Spinal cord (tissue), 10 donors: ENCODE results near the gene IRF3. TPM values are rescaled to one million over a fixed set of nuclear protein-coding genes. Genes with fewer than 3 reads are reported as not detected.

Source experiments
- DNase-seq, 6 donors: peaks; one replicate each; pipeline versions ENCODE4 v3.0.0 to v3.0.0-alpha.2; 2013 to 2015; ENCODE audit warnings: low spot score in 6 of 6, low read depth in 4 of 6
- H3K27ac ChIP-seq: one replicate; pipeline ENCODE4 v1.5.1; 2013; ENCODE audit warnings: low read depth, low read length, control low read depth
- H3K27me3 ChIP-seq: one replicate; pipeline ENCODE4 v1.6.1; 2013; ENCODE audit warnings: low read length; ENCODE audit not compliant: control insufficient read depth, insufficient read depth
- H3K36me3 ChIP-seq: one replicate; pipeline ENCODE4 v1.6.1; 2013; ENCODE audit warnings: low read length; ENCODE audit not compliant: control insufficient read depth, insufficient read depth
- H3K4me1 ChIP-seq: one replicate; pipeline ENCODE4 v1.6.1; 2013; ENCODE audit warnings: low read length; ENCODE audit not compliant: control insufficient read depth, insufficient read depth
- H3K4me3 ChIP-seq: one replicate; pipeline ENCODE4 v1.5.1; 2013; ENCODE audit warnings: low read depth, low read length, control low read depth
- H3K9me3 ChIP-seq: one replicate; pipeline ENCODE4 v1.6.1; 2013; ENCODE audit warnings: low read length; ENCODE audit not compliant: control insufficient read depth, insufficient read depth
- WGBS: methylation state at CpG from one replicate; pipeline ENCODE4 v1.1.5; 2013; ENCODE audit warnings: missing lambda C conversion rate; ENCODE audit not compliant: insufficient coverage; 5-methylcytosine and 5-hydroxymethylcytosine counted together
- polyA plus RNA-seq, 2 donors: library from polyadenylated mRNA; unstranded; fragments of 120-200 nt; gene quantifications; one replicate each; pipeline ENCODE4 v1.2.1, GENCODE V29; 2013; ENCODE audit not compliant: insufficient read length in 2 of 2
- total RNA-seq, 2 donors: library from RNA; depleted of rRNA in 1 of 2; stranded (reverse); fragments of 120-200 nt in 1 of 2; fragments of >200 nt in 1 of 2; gene quantifications; one replicate each; pipeline versions ENCODE4 v1.2.3 to v1.2.4, GENCODE V29; 2013 to 2014
- donor health status: healthy.

IRF3 gene
- total and polyA plus RNA-seq, 4 donors, result 21.8 to 63.9 (median 45.3) TPM

- peaks cover 39% of the 10 kb centered on the region for H3K4me1 ChIP-seq
- peaks cover 70% of the 10 kb centered on the region for H3K36me3 ChIP-seq
- no peaks in the 10 kb centered on the region for H3K27me3 ChIP-seq
- H3K27ac ChIP-seq, result no peak overlapping the region
- H3K9me3 ChIP-seq, result no peaks in the 10 kb centered on the region
- H3K4me3 ChIP-seq, result no peak overlapping the region
- WGBS, result 95% methylated on average over 17 of the region's 19 CpGs
- no peak for DNase-seq
Measured at GRCh38 chr19:49681830-49682229, 16.2 kb upstream of the IRF3 start.

- WGBS, result 35% methylated on average over 36 of the region's 40 CpGs
- peaks cover 46% of the 10 kb centered on the region for H3K4me1 ChIP-seq
- peak overlapping the region; percentile 10 for H3K4me3 ChIP-seq
Measured at GRCh38 chr19:49680421-49681351, 15.0 kb upstream of the IRF3 start.

GRCh38 chr19:49679771-49680413, 14.2 kb upstream of the IRF3 start:
- Histone ChIP-seq H3K4me3 (peak overlapping the region; percentile 10), H3K4me1 (peaks cover 47% of the 10 kb centered on the region)
- WGBS, result 33% methylated on average over 6 of the region's 10 CpGs

More at GRCh38 chr19:49680421-49681351, 15.0 kb upstream of the IRF3 start:
- peak overlapping the region; percentile 90 for H3K27ac ChIP-seq
- no peaks in the 10 kb centered on the region for H3K9me3 ChIP-seq
- H3K27me3 ChIP-seq, result no peaks in the 10 kb centered on the region
- DNase-seq, result peak in 5 of 6 donors; percentile 87 to 98 (median 89)
- peaks cover 60% of the 10 kb centered on the region for H3K36me3 ChIP-seq

GRCh38 chr19:49678985-49679770, 13.5 kb upstream of the IRF3 start:
- H3K4me3 ChIP-seq, result no peak overlapping the region
- WGBS, result 58% methylated on average over 3 of the region's 12 CpGs

More at GRCh38 chr19:49679771-49680413, 14.2 kb upstream of the IRF3 start:
- no peak for DNase-seq
- Histone ChIP-seq H3K27ac (peak overlapping the region; percentile 90), H3K36me3 (peaks cover 52% of the 10 kb centered on the region), H3K27me3 (no peaks in the 10 kb centered on the region), H3K9me3 (no peaks in the 10 kb centered on the region)

GRCh38 chr19:49677901-49678674, 12.4 kb upstream of the IRF3 start:
- 2% methylated on average over 9 of the region's 21 CpGs for WGBS
- Histone ChIP-seq H3K4me3 (peak overlapping the region; percentile 100), H3K27ac (peak overlapping the region; percentile 97), H3K27me3 (no peaks in the 10 kb centered on the region), H3K4me1 (peaks cover 47% of the 10 kb centered on the region), H3K9me3 (no peaks in the 10 kb centered on the region), H3K36me3 (peaks cover 34% of the 10 kb centered on the region)
- peak in 2 of 6 donors; percentile 92 to 94 for DNase-seq

More at GRCh38 chr19:49678985-49679770, 13.5 kb upstream of the IRF3 start:
- DNase-seq, result no peak
- Histone ChIP-seq H3K36me3 (peaks cover 45% of the 10 kb centered on the region), H3K9me3 (no peaks in the 10 kb centered on the region), H3K27ac (no peak overlapping the region), H3K4me1 (peaks cover 47% of the 10 kb centered on the region), H3K27me3 (no peaks in the 10 kb centered on the region)

- Histone ChIP-seq H3K9me3 (no peaks in the 10 kb centered on the region), H3K27ac (peak within 1 kb of the TSS; percentile 97), H3K4me3 (peak within 1 kb of the TSS; percentile 100), H3K36me3 (peaks cover 29% of the 10 kb centered on the region), H3K27me3 (no peaks in the 10 kb centered on the region), H3K4me1 (peaks cover 48% of the 10 kb centered on the region)
- WGBS, result under 1% methylated on average over 30 of the region's 57 CpGs
- DNase-seq, result no peak
Measured at GRCh38 chr19:49677231-49677900, 11.7 kb upstream of the IRF3 start, which contains the start of gene PRMT1. PRMT1 (plus strand) TSS chr19:49677271; CDS start chr19:49677281, 10 bp downstream.

GRCh38 chr19:49676784-49677230, 11.2 kb upstream of the IRF3 start:
- DNase-seq, result peak; percentile 99 to 100 (median 100)
- 0% methylated on average over 26 of the region's 34 CpGs for WGBS
- Histone ChIP-seq H3K4me1 (peaks cover 53% of the 10 kb centered on the region), H3K9me3 (no peaks in the 10 kb centered on the region), H3K27me3 (no peaks in the 10 kb centered on the region), H3K36me3 (peaks cover 23% of the 10 kb centered on the region), H3K27ac (peak overlapping the region; percentile 97), H3K4me3 (peak overlapping the region; percentile 100)

GRCh38 chr19:49676136-49676783, 10.6 kb upstream of the IRF3 start:
- peak in 1 of 6 donors; percentile 86 for DNase-seq
- H3K27ac ChIP-seq, result peak overlapping the region; percentile 97
- H3K4me1 ChIP-seq, result peaks cover 54% of the 10 kb centered on the region
- no peaks in the 10 kb centered on the region for H3K9me3 ChIP-seq
- WGBS, result under 1% methylated on average over 25 of the region's 27 CpGs
- H3K4me3 ChIP-seq, result peak overlapping the region; percentile 73
- peaks cover 18% of the 10 kb centered on the region for H3K36me3 ChIP-seq
- H3K27me3 ChIP-seq, result no peaks in the 10 kb centered on the region
